HepG2 (cell line): ENCODE results near the gene CD7. TPM values are rescaled to one million over a fixed set of nuclear protein-coding genes. Genes with fewer than 3 reads are reported as not detected.

Experiments
- DNMT3B ChIP-seq: conservative IDR thresholded peaks from 2 replicates; pipeline ENCODE4 v1.6.1; 2016; ENCODE audit warnings: missing biosample characterization, control low read depth
- ELK4 ChIP-seq: sonication (generic); formaldehyde crosslinking; IDR thresholded peaks from 2 replicates; pipeline ENCODE4 v1.9.0; 2021; ENCODE audit warnings: missing genetic modification reagents, borderline replicate concordance
- FOSL2 ChIP-seq: sonication (generic); formaldehyde crosslinking; IDR thresholded peaks from 2 replicates; pipeline ENCODE4 v1.4.0; 2020; ENCODE audit warnings: missing genetic modification reagents
- GMEB1 ChIP-seq: sonication (generic); formaldehyde crosslinking; IDR thresholded peaks from 2 replicates; pipeline ENCODE4 v1.5.1; 2020; ENCODE audit warnings: missing genetic modification reagents, mild to moderate bottlenecking, borderline replicate concordance
- GPBP1L1 ChIP-seq: sonication (generic); formaldehyde crosslinking; IDR thresholded peaks from 2 replicates; pipeline ENCODE4 v1.5.0; 2020; ENCODE audit warnings: mild to moderate bottlenecking, missing genetic modification reagents
- HOXD1 ChIP-seq: sonication (generic); formaldehyde crosslinking; IDR thresholded peaks from 2 replicates; pipeline ENCODE4 v1.5.0; 2020; ENCODE audit warnings: missing genetic modification reagents
- IKZF1 ChIP-seq: fragments of 450-650 bp; IDR thresholded peaks from 2 replicates; pipeline ENCODE4 v1.7.1; 2016
- LBX2 ChIP-seq: sonication (generic); formaldehyde crosslinking; IDR thresholded peaks from 2 replicates; pipeline ENCODE4 v1.5.0; 2020; ENCODE audit warnings: missing genetic modification reagents, mild to moderate bottlenecking, borderline replicate concordance
- MAZ ChIP-seq, 2 experiments: sonication (generic) in 1 of 2; formaldehyde crosslinking in 1 of 2; IDR thresholded peaks; 2 replicates each; pipeline versions ENCODE4 v1.5.0 to v1.6.1; 2012 to 2020; ENCODE audit warnings: low read depth in 2 of 2, mild to moderate bottlenecking in 2 of 2, borderline replicate concordance in 1 of 2, improper control_type of control experiment in 1 of 2, low read length in 1 of 2, missing genetic modification reagents in 1 of 2, moderate library complexity in 1 of 2
- NR3C1 ChIP-seq: sonication (generic); formaldehyde crosslinking; IDR thresholded peaks from 2 replicates; pipeline ENCODE4 v1.4.0; 2020; ENCODE audit warnings: missing genetic modification reagents
- PHF20 ChIP-seq: sonication (generic); formaldehyde crosslinking; IDR thresholded peaks from 2 replicates; pipeline ENCODE4 v1.5.0; 2020; ENCODE audit warnings: mild to moderate bottlenecking, missing genetic modification reagents
- POLR2G ChIP-seq: fragments of 200-400 bp; formaldehyde crosslinking; IDR thresholded peaks from 2 replicates; pipeline ENCODE4 v1.6.1; 2018; ENCODE audit warnings: mild to moderate bottlenecking, low read depth, low read length, moderate library complexity
- SMC3 ChIP-seq: IDR thresholded peaks from 2 replicates; pipeline ENCODE4 v1.6.1; 2011; ENCODE audit warnings: low read length, improper control_type of control experiment
- TEAD3 ChIP-seq: optimal IDR thresholded peaks from 2 replicates; pipeline ENCODE3; 2016; ENCODE audit warnings: borderline replicate concordance
- TERF1 ChIP-seq: sonication (generic); formaldehyde crosslinking; IDR thresholded peaks from 2 replicates; pipeline ENCODE4 v1.8.0; 2022; ENCODE audit warnings: mild to moderate bottlenecking, missing genetic modification reagents, moderate library complexity
- TMF1 ChIP-seq: sonication (generic); formaldehyde crosslinking; IDR thresholded peaks from 2 replicates; pipeline ENCODE4 v1.8.1; 2022; ENCODE audit warnings: low read depth, missing genetic modification reagents
- XRCC5 ChIP-seq: fragments of 200-400 bp; formaldehyde crosslinking; optimal IDR thresholded peaks from 2 replicates; pipeline ENCODE3; 2017; ENCODE audit warnings: mild to moderate bottlenecking, low read length
- ZNF350 ChIP-seq: sonication (generic); formaldehyde crosslinking; IDR thresholded peaks from 2 replicates; pipeline ENCODE4 v1.4.0; 2020; ENCODE audit warnings: mild to moderate bottlenecking, low read depth, missing genetic modification reagents, borderline replicate concordance
- ZNF44 ChIP-seq: sonication (generic); formaldehyde crosslinking; IDR thresholded peaks from 2 replicates; pipeline ENCODE4 v1.5.1; 2020; ENCODE audit warnings: mild to moderate bottlenecking, missing genetic modification reagents
- ZNF564 ChIP-seq: sonication (generic); formaldehyde crosslinking; IDR thresholded peaks from 2 replicates; pipeline ENCODE4 v1.8.1; 2023; ENCODE audit warnings: mild to moderate bottlenecking, missing genetic modification reagents
- ZNF660 ChIP-seq: sonication (generic); formaldehyde crosslinking; IDR thresholded peaks from 2 replicates; pipeline ENCODE4 v1.5.1; 2020; ENCODE audit warnings: mild to moderate bottlenecking, low read depth, missing genetic modification reagents, borderline replicate concordance
- ZNF775 ChIP-seq: sonication (generic); formaldehyde crosslinking; IDR thresholded peaks from 2 replicates; pipeline ENCODE4 v1.4.0; 2020; ENCODE audit warnings: missing genetic modification reagents, mild to moderate bottlenecking, moderate library complexity, borderline replicate concordance
- ZNF841 ChIP-seq: sonication (generic); formaldehyde crosslinking; IDR thresholded peaks from 2 replicates; pipeline ENCODE4 v1.8.1; 2023; ENCODE audit warnings: missing genetic modification reagents, borderline replicate concordance
- polyA plus RNA-seq, 8 experiments: library from polyadenylated mRNA; depleted of rRNA in 3 of 8; stranded (reverse) in 7 of 8; unstranded in 1 of 8; fragments of >200 nt; fragmentation: Illumina TruSeq in 4 of 8; extraction: Trizol in 4 of 8; gene quantifications; 2 replicates each; pipeline versions ENCODE4 v1.2.1 to v1.2.3, GENCODE V29; 2011 to 2016; ENCODE audit warnings: low read depth in 4 of 8, missing spikeins in 1 of 8, mixed read lengths in 1 of 8; ENCODE audit not compliant: insufficient read depth in 1 of 8
- total RNA-seq, 5 experiments: library from RNA; depleted of rRNA; stranded (reverse); fragments of >200 nt; fragmentation: Illumina TruSeq; extraction: Trizol; gene quantifications; 2 replicates each; pipeline ENCODE4 v1.2.3, GENCODE V29; 2016; ENCODE audit warnings: low read depth in 1 of 5

CD7 gene
- total and polyA plus RNA-seq, 2 of the 13 experiments (the other 11 are each of a cell fraction or from before 2014, with no cell fraction given): 67.6 to 76.4 TPM

- TF ChIP-seq ELK4 (no peak), ZNF775 (CRISPR knock-in tag) (0 out of 2 replicates have a peak, but pooled peaks have one; percentile 82), LBX2 (peak; percentile 61; the same call in 1 of the 2 replicates), DNMT3B (CRISPR knock-in tag) (peak; percentile 59; the same call in 1 of the 2 replicates), XRCC5 (peak; percentile 56), POLR2G (peak; percentile 100), MAZ (IDR thresholded peaks at IDR 0.05; ENCODE audit: borderline replicate concordance, low read depth, low read length) (peak; percentile 66), MAZ (CRISPR knock-in tag; IDR thresholded peaks at IDR 0.05; ENCODE audit: low read depth) (peak; percentile 30; the same call in 1 of the 2 replicates), NR3C1 (CRISPR knock-in tag) (no peak), GMEB1 (CRISPR knock-in tag) (peak; percentile 72), HOXD1 (CRISPR knock-in tag) (peak; percentile 31; the same call in 1 of the 2 replicates), IKZF1 (no peak), TERF1 (0 out of 2 replicates have a peak, but pooled peaks have one; percentile 58), ZNF350 (CRISPR knock-in tag) (peak; percentile 85), ZNF564 (peak; percentile 93), TEAD3 (CRISPR knock-in tag) (no peak), SMC3 (no peak), ZNF660 (CRISPR knock-in tag) (no peak), ZNF44 (CRISPR knock-in tag) (no peak), ZNF841 (CRISPR knock-in tag) (0 out of 2 replicates have a peak, but pooled peaks have one; percentile 72), GPBP1L1 (CRISPR knock-in tag) (no peak), FOSL2 (CRISPR knock-in tag) (peak; percentile 16; the same call in 1 of the 2 replicates), PHF20 (CRISPR knock-in tag) (peak; percentile 57), TMF1 (peak; percentile 94)
Observed at GRCh38 chr17:82292251-82293154, 24.9 kb downstream of the CD7 start (continued).
